ENCODE results near the gene PYGB.
"Not testable (repeated sequence)": the region's sequence is repeated elsewhere in the genome, so short reads cannot be mapped to it uniquely, and the experiment has no call there.

The PYGB gene

GRCh38 chr20:25325073-25325472 is 77.2 kb downstream of the PYGB start:
- no peak overlapping the region for H3K4me3 ChIP-seq (ENCODE audit: low read length)
- no peaks in the 10 kb centered on the region for H3K27me3 ChIP-seq (ENCODE audit: insufficient read depth, low read length)
- 87% methylated on average over 3 of the region's 3 CpGs for WGBS
- H3K27ac ChIP-seq (ENCODE audit: low read depth, low read length), result no peak overlapping the region
- H3K4me1 ChIP-seq (ENCODE audit: insufficient read depth, low read length), result peaks cover 5% of the 10 kb centered on the region; the same call in 1 of the 2 replicates
- peaks cover 24% of the 10 kb centered on the region for H3K36me3 ChIP-seq (ENCODE audit: insufficient read depth, low read length)
- H3K9ac ChIP-seq (ENCODE audit: low read depth, low read length), result no peak overlapping the region
- H3K9me3 ChIP-seq (ENCODE audit: insufficient read depth, low read depth, low read length), result no peaks in the 10 kb centered on the region

GRCh38 chr20:25325997-25326396 is 78.1 kb downstream of the PYGB start:
- 89% methylated on average over 2 of the region's 2 CpGs for WGBS
- Histone ChIP-seq H3K27me3 (ENCODE audit: insufficient read depth, low read length) (no peaks in the 10 kb centered on the region), H3K36me3 (ENCODE audit: insufficient read depth, low read length) (peaks cover 21% of the 10 kb centered on the region), H3K4me3 (ENCODE audit: low read length) (no peak overlapping the region), H3K4me1 (ENCODE audit: insufficient read depth, low read length) (peaks cover 5% of the 10 kb centered on the region; the same call in 1 of the 2 replicates), H3K27ac (ENCODE audit: low read depth, low read length) (no peak overlapping the region), H3K9ac (ENCODE audit: low read depth, low read length) (no peak overlapping the region), H3K9me3 (ENCODE audit: insufficient read depth, low read depth, low read length) (no peaks in the 10 kb centered on the region)

DNA sequence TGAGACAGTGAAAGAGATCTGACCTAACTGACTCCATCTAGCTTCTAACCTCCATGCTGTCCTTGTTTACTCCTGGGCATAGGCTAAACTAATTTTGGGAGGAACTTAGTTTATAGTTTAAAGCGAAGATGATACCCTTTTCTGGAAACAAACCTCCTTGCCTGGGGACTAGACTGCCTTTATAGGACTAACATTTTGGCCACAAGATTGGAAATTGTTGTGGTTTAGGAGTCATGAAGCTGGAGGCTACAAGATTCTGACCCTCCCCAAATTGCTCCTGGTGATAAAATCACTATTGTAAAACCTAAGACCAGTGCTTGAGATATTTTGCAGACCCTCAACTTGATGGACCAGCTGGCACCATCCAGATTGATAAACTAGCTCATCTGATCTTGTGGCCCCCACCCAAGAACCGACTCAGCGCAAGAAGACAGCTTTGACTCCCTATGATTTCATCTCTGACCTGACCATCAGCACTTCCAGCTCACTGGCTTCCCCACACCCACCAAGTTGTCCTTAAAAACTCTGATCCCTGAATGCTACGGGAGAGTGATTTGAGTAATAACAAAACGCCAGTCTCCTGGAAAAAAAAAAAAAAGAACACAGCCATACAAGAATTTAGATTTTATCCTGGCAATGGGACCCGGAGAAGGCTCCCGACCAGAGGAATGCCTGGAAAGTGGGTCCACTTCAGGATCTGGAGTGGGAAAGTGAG is 79.8 kb downstream of the PYGB start:
- no peak overlapping the region for H3K9ac ChIP-seq (ENCODE audit: low read depth, low read length)
- no peaks in the 10 kb centered on the region for H3K9me3 ChIP-seq (ENCODE audit: insufficient read depth, low read depth, low read length)
- H3K27ac ChIP-seq (ENCODE audit: low read depth, low read length), result no peak overlapping the region
- H3K36me3 ChIP-seq (ENCODE audit: insufficient read depth, low read length), result peaks cover 8% of the 10 kb centered on the region
- H3K4me3 ChIP-seq (ENCODE audit: low read length), result no peak overlapping the region
- 95% methylated on average over 7 of the region's 7 CpGs for WGBS
- H3K27me3 ChIP-seq (ENCODE audit: insufficient read depth, low read length), result no peaks in the 10 kb centered on the region
- H3K4me1 ChIP-seq (ENCODE audit: insufficient read depth, low read length), result peaks cover 5% of the 10 kb centered on the region; the same call in 1 of the 2 replicates

DNA sequence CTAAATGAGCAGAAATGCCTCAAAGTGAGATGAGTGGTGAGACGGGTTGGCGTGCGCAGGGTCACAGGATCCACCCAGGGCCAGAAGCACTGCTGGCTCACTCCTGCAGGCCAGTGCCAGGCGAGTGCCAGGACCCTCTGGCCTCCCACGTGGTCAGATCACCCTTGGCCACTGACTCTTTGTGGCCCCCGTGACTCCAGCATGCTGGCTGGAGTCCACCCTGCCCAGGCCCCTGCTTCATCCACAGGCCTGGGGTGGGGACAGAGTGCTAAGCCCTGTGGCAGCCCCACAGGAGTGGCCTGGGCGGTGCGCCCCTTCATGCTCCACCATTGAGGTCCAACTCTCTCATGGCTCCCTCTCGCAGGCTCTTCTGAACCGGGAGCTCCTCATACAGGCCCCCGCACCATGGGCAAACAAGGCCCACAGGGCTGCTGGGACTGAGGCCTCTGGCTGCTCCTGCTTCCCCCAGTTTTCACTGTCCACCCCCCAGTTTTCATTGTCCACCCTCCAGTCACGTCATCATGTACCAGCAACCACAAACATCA is 81.1 kb downstream of the PYGB start:
- Histone ChIP-seq H3K9me3 (ENCODE audit: insufficient read depth, low read depth, low read length) (no peaks in the 10 kb centered on the region), H3K4me3 (ENCODE audit: low read length) (no peak overlapping the region), H3K27me3 (ENCODE audit: insufficient read depth, low read length) (no peaks in the 10 kb centered on the region), H3K36me3 (ENCODE audit: insufficient read depth, low read length) (no peaks in the 10 kb centered on the region), H3K9ac (ENCODE audit: low read depth, low read length) (no peak overlapping the region), H3K27ac (ENCODE audit: low read depth, low read length) (no peak overlapping the region), H3K4me1 (ENCODE audit: insufficient read depth, low read length) (peaks cover 3% of the 10 kb centered on the region; the same call in 1 of the 2 replicates)
- 94% methylated on average over 12 of the region's 12 CpGs for WGBS

DNA sequence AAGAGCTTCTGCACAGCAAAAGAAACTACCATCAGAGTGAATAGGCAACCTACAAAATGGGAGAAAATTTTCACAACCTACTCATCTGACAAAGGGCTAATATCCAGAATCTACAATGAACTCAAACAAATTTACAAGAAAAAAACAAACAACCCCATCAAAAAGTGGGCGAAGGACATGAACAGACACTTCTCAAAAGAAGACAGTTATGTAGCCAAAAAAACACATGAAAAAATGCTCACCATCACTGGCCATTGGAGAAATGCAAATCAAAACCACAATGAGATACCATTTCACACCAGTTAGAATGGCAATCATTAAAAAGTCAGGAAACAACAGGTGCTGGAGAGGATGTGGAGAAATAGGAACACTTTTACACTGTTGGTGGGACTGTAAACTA is 87.1 kb downstream of the PYGB start:
- H3K36me3 ChIP-seq (ENCODE audit: insufficient read depth, low read length); H3K27me3 ChIP-seq (ENCODE audit: insufficient read depth, low read length); H3K4me1 ChIP-seq (ENCODE audit: insufficient read depth, low read length); H3K9me3 ChIP-seq (ENCODE audit: insufficient read depth, low read depth, low read length); H3K27ac ChIP-seq (ENCODE audit: low read depth, low read length); H3K4me3 ChIP-seq (ENCODE audit: low read length); H3K9ac ChIP-seq (ENCODE audit: low read depth, low read length): not testable (repeated sequence)
- 100% methylated on average over 1 of the region's 1 CpG for WGBS

DNA sequence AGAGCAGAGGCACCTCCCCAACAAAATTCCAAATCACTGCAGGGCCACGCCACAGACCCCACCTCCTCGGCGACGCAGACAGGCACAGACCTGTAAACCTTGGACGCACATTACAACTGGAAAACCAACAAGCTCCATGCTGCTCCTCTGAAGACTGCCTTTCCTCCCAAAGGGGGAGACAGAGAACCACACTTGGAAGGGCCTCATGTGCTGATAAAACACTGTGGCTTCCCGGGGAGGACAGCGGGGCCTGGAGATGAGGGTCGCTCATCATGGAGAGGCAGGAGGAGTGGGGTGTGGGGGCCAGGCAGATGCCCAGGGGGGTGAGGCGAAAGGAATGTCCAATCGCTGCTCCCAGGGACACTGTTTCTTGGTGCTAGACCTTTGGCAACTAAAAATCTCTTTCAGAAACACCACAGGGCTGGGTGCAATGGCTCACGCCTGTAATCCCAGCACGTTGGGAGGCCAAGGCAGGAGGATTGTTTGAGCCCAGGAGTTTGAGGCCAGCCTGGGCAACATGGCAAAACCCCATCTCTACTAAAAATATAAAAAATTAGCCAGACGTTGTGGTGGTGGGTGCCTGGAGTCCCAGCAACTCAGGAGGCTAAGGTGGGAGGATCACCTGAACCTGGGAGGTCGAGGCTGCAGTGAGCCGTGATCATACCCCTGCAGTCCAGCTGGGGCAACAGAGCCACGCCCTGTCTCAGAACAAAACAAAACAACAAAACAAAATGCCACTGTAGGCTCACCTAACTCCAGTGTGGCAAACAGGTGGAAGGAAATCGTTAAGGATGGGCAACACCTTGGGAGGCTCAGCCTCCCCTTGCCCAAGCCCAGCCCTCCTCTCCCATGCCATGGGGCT is 88.9 kb downstream of the PYGB start:
- 90% methylated on average over 17 of the region's 17 CpGs for WGBS
- H3K9me3 ChIP-seq (ENCODE audit: insufficient read depth, low read depth, low read length), result no peaks in the 10 kb centered on the region
- peaks cover 12% of the 10 kb centered on the region for H3K4me1 ChIP-seq (ENCODE audit: insufficient read depth, low read length)
- H3K4me3 ChIP-seq (ENCODE audit: low read length), result no peak overlapping the region
- no peaks in the 10 kb centered on the region for H3K27me3 ChIP-seq (ENCODE audit: insufficient read depth, low read length)
- H3K36me3 ChIP-seq (ENCODE audit: insufficient read depth, low read length), result 0 out of 2 replicates have a peak, but pooled peaks cover 2% of the 10 kb centered on the region
- no peak overlapping the region for H3K9ac ChIP-seq (ENCODE audit: low read depth, low read length)
- no peak overlapping the region for H3K27ac ChIP-seq (ENCODE audit: low read depth, low read length)

DNA sequence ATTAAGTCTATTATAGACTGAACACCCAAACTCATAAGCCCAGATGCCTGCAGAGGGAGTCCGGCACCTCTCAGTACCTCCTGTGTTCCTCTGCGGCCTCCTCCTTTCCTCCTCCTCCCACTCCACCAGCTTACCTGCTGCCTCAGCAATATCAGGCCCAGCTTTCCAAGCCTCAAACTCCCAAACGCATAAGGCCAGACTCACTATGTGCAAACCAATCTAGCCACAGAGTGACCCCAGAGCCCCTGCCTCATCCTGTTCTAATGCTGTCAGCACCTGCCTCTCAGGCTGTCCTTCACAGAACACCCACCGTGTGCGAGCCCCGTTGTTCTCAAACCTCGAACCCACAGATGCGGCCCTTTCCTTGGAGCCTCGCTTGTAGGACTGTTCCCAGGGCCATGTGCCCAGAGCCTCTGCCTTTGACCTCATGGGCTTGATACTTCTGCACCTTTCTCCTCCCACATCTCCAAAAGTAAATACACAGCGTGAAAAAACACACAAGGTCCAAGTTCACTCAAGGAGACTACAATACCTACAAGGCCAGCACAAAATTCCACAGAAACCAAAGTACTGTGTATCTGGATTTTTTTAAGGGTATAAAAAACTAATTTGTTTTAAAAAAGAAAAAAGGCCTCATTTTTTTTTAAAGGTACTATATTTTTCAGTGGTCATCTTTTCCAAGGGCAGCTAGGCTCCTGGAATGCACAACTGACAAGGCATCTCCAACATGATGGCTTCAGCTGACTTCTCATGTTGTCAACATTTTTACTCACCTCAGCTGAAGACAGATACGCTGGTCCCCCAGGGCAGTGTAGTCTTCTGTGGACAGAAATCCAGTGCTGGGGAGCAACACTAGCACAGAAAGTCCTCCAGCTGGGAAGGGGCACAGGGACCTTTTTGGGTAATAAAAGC is 90.5 kb downstream of the PYGB start:
- no peak overlapping the region for H3K4me3 ChIP-seq (ENCODE audit: low read length)
- WGBS, result 93% methylated on average over 11 of the region's 11 CpGs

DNA sequence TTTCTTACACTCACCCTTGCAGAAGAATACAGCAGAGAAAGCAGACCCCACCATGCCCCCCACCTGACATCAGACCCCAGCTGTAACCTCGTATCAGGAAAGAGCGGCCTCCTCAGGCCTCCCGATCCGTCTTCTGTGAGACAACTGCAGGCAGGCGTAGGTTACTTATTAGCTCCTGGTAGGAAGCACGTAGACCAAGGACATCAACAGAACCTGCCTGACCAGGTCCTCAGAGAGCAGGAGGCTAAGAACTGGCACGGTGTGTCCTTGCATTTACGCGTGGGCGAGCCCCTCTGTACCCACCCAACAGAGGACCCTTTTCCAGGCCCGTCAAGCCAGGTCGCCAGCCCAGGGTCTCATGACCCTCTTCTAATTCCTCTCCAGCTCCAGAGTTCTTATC is 91.7 kb downstream of the PYGB start:
- 0 out of 2 replicates have a peak, but pooled peaks cover 2% of the 10 kb centered on the region for H3K36me3 ChIP-seq (ENCODE audit: insufficient read depth, low read length)
- no peaks in the 10 kb centered on the region for H3K9me3 ChIP-seq (ENCODE audit: insufficient read depth, low read depth, low read length)
- H3K4me1 ChIP-seq (ENCODE audit: insufficient read depth, low read length), result peaks cover 12% of the 10 kb centered on the region
- no peak overlapping the region for H3K4me3 ChIP-seq (ENCODE audit: low read length)
- H3K9ac ChIP-seq (ENCODE audit: low read depth, low read length), result no peak overlapping the region
- 88% methylated on average over 12 of the region's 12 CpGs for WGBS
- no peak overlapping the region for H3K27ac ChIP-seq (ENCODE audit: low read depth, low read length)
- H3K27me3 ChIP-seq (ENCODE audit: insufficient read depth, low read length), result no peaks in the 10 kb centered on the region

More for the DNA sequence above, 90.5 kb downstream of the PYGB start:
- peaks cover 12% of the 10 kb centered on the region for H3K4me1 ChIP-seq (ENCODE audit: insufficient read depth, low read length)
- no peaks in the 10 kb centered on the region for H3K9me3 ChIP-seq (ENCODE audit: insufficient read depth, low read depth, low read length)
- H3K36me3 ChIP-seq (ENCODE audit: insufficient read depth, low read length), result 0 out of 2 replicates have a peak, but pooled peaks cover 2% of the 10 kb centered on the region
- H3K27ac ChIP-seq (ENCODE audit: low read depth, low read length), result no peak overlapping the region
- no peaks in the 10 kb centered on the region for H3K27me3 ChIP-seq (ENCODE audit: insufficient read depth, low read length)
- no peak overlapping the region for H3K9ac ChIP-seq (ENCODE audit: low read depth, low read length)

- Histone ChIP-seq H3K9me3 (ENCODE audit: insufficient read depth, low read depth, low read length) (no peaks in the 10 kb centered on the region), H3K4me1 (ENCODE audit: insufficient read depth, low read length) (peaks cover 12% of the 10 kb centered on the region), H3K27me3 (ENCODE audit: insufficient read depth, low read length) (no peaks in the 10 kb centered on the region), H3K27ac (ENCODE audit: low read depth, low read length) (no peak overlapping the region), H3K36me3 (ENCODE audit: insufficient read depth, low read length) (0 out of 2 replicates have a peak, but pooled peaks cover 2% of the 10 kb centered on the region), H3K4me3 (ENCODE audit: low read length) (no peak overlapping the region), H3K9ac (ENCODE audit: low read depth, low read length) (no peak overlapping the region)
- WGBS, result 71% methylated on average over 1 of the region's 1 CpG
Measured at GRCh38 chr20:25340380-25340779, 92.5 kb downstream of the PYGB start.

- 93% methylated on average over 8 of the region's 9 CpGs for WGBS
- H3K4me3 ChIP-seq (ENCODE audit: low read length), result no peak overlapping the region
- no peak overlapping the region for H3K9ac ChIP-seq (ENCODE audit: low read depth, low read length)
- no peak overlapping the region for H3K27ac ChIP-seq (ENCODE audit: low read depth, low read length)
- no peaks in the 10 kb centered on the region for H3K27me3 ChIP-seq (ENCODE audit: insufficient read depth, low read length)
- H3K9me3 ChIP-seq (ENCODE audit: insufficient read depth, low read depth, low read length), result no peaks in the 10 kb centered on the region
- H3K4me1 ChIP-seq (ENCODE audit: insufficient read depth, low read length), result peaks cover 12% of the 10 kb centered on the region
- 0 out of 2 replicates have a peak, but pooled peaks cover 2% of the 10 kb centered on the region for H3K36me3 ChIP-seq (ENCODE audit: insufficient read depth, low read length)
Measured at GRCh38 chr20:25341716-25342680, 94.1 kb downstream of the PYGB start.
